Gastroesophageal sphincter (tissue), 4 donors: ENCODE data around the gene FBXO4. TPM values are rescaled to one million over a fixed set of nuclear protein-coding genes. Genes with fewer than 3 reads are reported as not detected.

Experiments
- ATAC-seq: fragments of 150-250 bp; one replicate; pipeline ENCODE4 v1.9.1; 2016; ENCODE audit warnings: mild to moderate bottlenecking, moderate library complexity
- H3K27ac ChIP-seq, 4 donors: fragments of 200-600 bp; sonication (generic) in 3 of 4; 1 replicate in 3 of 4; 2 replicates in 1 of 4; pipeline ENCODE4 v1.5.1; 2016 to 2019
- H3K27me3 ChIP-seq: fragments of 200-600 bp; sonication (generic); one replicate; pipeline ENCODE4 v1.5.1; 2019
- H3K36me3 ChIP-seq, 2 donors: fragments of 200-600 bp; sonication (generic); one replicate each; pipeline ENCODE4 v1.5.1; 2019; ENCODE audit warnings: control low read depth in 1 of 2
- H3K4me1 ChIP-seq, 3 donors: fragments of 200-600 bp; sonication (generic); 1 replicate in 2 of 3; 2 replicates in 1 of 3; pipeline ENCODE4 v1.5.1; 2016 to 2019; ENCODE audit warnings: control low read depth in 2 of 3
- H3K4me3 ChIP-seq, 2 donors: fragments of 200-600 bp; sonication (generic); one replicate each; pipeline ENCODE4 v1.5.1; 2019; ENCODE audit warnings: mild to moderate bottlenecking in 1 of 2, moderate library complexity in 1 of 2
- H3K9me3 ChIP-seq, 3 donors: fragments of 200-600 bp; sonication (generic); one replicate each; pipeline ENCODE4 v1.5.1; 2017 to 2019; ENCODE audit warnings: control low read depth in 2 of 3
- EP300 ChIP-seq: sonication (generic); formaldehyde crosslinking; IDR thresholded peaks from one replicate; pipeline ENCODE4 v1.6.1; 2017; ENCODE audit warnings: antibody characterized with exemption, mild to moderate bottlenecking
- POLR2A ChIP-seq, 2 donors: fragments of 450-650 bp; IDR thresholded peaks; one replicate each; pipeline ENCODE4 v1.6.1; 2017; ENCODE audit warnings: antibody characterized with exemption in 2 of 2, mild to moderate bottlenecking in 2 of 2, moderate library complexity in 1 of 2
- POLR2AphosphoS5 ChIP-seq: sonication (generic); formaldehyde crosslinking; IDR thresholded peaks from one replicate; pipeline ENCODE4 v1.6.1; 2017; ENCODE audit warnings: antibody characterized with exemption
- WGBS, 2 donors: methylation state at CpG; one replicate each; pipeline ENCODE4 v1.1.5; 2018; ENCODE audit warnings: low coverage in 1 of 2; 5-methylcytosine and 5-hydroxymethylcytosine counted together
- total RNA-seq, 4 donors: library from RNA; depleted of rRNA; stranded (reverse); fragments of >200 nt; gene quantifications; one replicate each; pipeline ENCODE4 v1.1.0, GENCODE V29; 2016
- TF ChIP-seq, protein P1 (sequence below), 4 experiments: fragments of 200-600 bp in 2 of 4; fragments of 450-650 bp in 2 of 4; sonication (generic) in 1 of 4; IDR thresholded peaks; one replicate each; pipeline ENCODE4 v1.5.1; 2017 to 2019; ENCODE audit warnings: antibody characterized with exemption in 4 of 4, mild to moderate bottlenecking in 2 of 4, moderate library complexity in 2 of 4

Gene FBXO4
- total RNA-seq, 4 donors from 2014 or later, result 6.3 to 9.6 (median 7.9) TPM

- ATAC-seq, result no peak
- Histone ChIP-seq H3K4me3 (no peak overlapping the region), H3K27me3 (no peaks in the 10 kb centered on the region), H3K9me3 (peaks cover 0 to 43% (median 0%) of the 10 kb centered on the region in 3 donors), H3K27ac (no peak overlapping the region), H3K36me3 (no peaks in the 10 kb centered on the region), H3K4me1 (no peaks in the 10 kb centered on the region)
- TF ChIP-seq POLR2A (IDR thresholded peaks at IDR 0.05) (no peak), POLR2AphosphoS5 (no peak), EP300 (no peak)
- TF ChIP-seq, protein P1, sequence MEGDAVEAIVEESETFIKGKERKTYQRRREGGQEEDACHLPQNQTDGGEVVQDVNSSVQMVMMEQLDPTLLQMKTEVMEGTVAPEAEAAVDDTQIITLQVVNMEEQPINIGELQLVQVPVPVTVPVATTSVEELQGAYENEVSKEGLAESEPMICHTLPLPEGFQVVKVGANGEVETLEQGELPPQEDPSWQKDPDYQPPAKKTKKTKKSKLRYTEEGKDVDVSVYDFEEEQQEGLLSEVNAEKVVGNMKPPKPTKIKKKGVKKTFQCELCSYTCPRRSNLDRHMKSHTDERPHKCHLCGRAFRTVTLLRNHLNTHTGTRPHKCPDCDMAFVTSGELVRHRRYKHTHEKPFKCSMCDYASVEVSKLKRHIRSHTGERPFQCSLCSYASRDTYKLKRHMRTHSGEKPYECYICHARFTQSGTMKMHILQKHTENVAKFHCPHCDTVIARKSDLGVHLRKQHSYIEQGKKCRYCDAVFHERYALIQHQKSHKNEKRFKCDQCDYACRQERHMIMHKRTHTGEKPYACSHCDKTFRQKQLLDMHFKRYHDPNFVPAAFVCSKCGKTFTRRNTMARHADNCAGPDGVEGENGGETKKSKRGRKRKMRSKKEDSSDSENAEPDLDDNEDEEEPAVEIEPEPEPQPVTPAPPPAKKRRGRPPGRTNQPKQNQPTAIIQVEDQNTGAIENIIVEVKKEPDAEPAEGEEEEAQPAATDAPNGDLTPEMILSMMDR (IDR thresholded peaks at IDR 0.05), result no peak
- 86 to 92% methylated on average over 1 of the region's 1 CpG for WGBS, 2 donors
These were observed 36.7 kb downstream of the FBXO4 start for GRCh38 chr5:41961736-41962135.

DNA sequence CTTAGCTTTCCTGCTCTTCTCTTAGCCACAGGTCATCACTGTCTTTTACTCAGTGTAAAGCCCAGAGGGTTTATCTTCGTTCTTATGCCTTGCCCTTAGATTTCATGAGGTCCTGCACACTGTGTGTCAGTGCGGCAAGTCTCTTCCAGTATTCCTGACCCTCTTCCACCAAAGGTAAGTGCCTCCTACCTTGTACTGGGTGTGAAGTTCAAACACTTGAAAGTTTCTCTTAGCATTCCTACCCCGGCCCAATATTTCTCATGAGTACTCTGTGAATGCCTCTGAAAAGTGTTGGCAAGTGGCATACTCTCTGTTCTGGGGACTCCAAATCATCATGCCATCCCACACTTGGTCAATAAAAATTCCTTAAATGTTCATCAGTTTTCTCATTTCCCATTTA is 37.4 kb downstream of the FBXO4 start:
- WGBS, 2 donors, result 78 to 83% methylated on average over 2 to 3 of the region's 3 CpGs
- Histone ChIP-seq H3K27ac (no peak overlapping the region), H3K27me3 (no peaks in the 10 kb centered on the region), H3K4me3 (no peak overlapping the region), H3K9me3 (peaks cover 0 to 38% (median 0%) of the 10 kb centered on the region in 3 donors), H3K4me1 (no peaks in the 10 kb centered on the region), H3K36me3 (no peaks in the 10 kb centered on the region)
- ATAC-seq, result no peak
- TF ChIP-seq EP300 (no peak), POLR2A (IDR thresholded peaks at IDR 0.05) (no peak), POLR2AphosphoS5 (no peak)
- TF ChIP-seq, protein P1 (IDR thresholded peaks at IDR 0.05), result no peak

DNA sequence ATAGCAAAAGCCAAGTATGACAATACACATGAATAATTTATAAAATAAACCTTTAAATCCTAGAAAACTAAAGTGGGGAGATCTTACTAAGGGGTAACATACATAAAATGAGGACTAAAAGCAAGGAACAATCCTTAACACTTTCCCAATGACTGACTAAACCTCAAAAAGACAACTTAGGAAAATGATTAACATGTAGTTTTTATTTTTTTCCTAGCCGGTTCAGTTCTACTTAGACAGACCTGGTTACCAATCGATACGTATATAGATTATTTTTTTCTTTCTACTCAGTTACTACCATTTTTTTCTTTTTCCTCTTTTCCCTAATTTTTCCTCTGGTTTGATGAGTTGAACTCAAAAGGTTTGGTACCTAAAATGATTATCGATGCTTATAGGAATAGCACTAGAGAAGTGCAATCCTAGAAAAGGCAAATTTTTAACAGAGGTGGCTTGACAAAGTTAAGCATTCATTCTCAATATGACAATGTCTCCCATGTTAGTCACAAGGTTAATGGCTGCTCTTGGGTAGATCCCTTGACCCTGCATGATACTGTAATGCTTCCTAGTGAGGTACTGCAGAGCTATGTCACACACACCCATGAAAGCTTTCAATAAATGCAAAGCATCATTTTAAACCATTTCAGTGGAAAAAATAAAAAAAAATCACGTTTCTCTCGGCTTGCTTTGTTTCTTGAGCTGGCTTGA is 41.5 kb downstream of the FBXO4 start:
- Histone ChIP-seq H3K4me3 (no peak overlapping the region), H3K4me1 (no peaks in the 10 kb centered on the region), H3K36me3 (no peaks in the 10 kb centered on the region), H3K27me3 (no peaks in the 10 kb centered on the region), H3K9me3 (peaks cover 0 to 17% (median 0%) of the 10 kb centered on the region in 3 donors), H3K27ac (no peak overlapping the region)
- TF ChIP-seq, protein P1 (IDR thresholded peaks at IDR 0.05), result no peak
- TF ChIP-seq POLR2A (IDR thresholded peaks at IDR 0.05), result no peak
- no peak for ATAC-seq
- WGBS, 2 donors, result 72 to 89% methylated on average over 6 of the region's 6 CpGs

- Histone ChIP-seq H3K4me1 (no peaks in the 10 kb centered on the region), H3K27ac (no peak overlapping the region), H3K9me3 (peaks cover 0 to 14% (median 0%) of the 10 kb centered on the region in 3 donors), H3K27me3 (no peaks in the 10 kb centered on the region), H3K4me3 (no peak overlapping the region), H3K36me3 (no peaks in the 10 kb centered on the region)
- TF ChIP-seq EP300, result no peak
- TF ChIP-seq POLR2A (IDR thresholded peaks at IDR 0.05), result no peak
- TF ChIP-seq, protein P1 (IDR thresholded peaks at IDR 0.05), result no peak
- no peak for TF ChIP-seq POLR2AphosphoS5
- ATAC-seq, result no peak
- WGBS, 2 donors, result 77 to 80% methylated on average over 2 to 3 of the region's 3 CpGs
These were observed 42.3 kb downstream of the FBXO4 start for GRCh38 chr5:41967401-41967800.

- no peaks in the 10 kb centered on the region for H3K4me1 ChIP-seq
These were observed 43.2 kb downstream of the FBXO4 start for GRCh38 chr5:41968153-41968723.

More at GRCh38 chr5:41968153-41968723, 43.2 kb downstream of the FBXO4 start:
- H3K27me3 ChIP-seq, result no peaks in the 10 kb centered on the region
- peaks cover 0 to 14% (median 0%) of the 10 kb centered on the region in 3 donors for H3K9me3 ChIP-seq
- H3K36me3 ChIP-seq, result no peaks in the 10 kb centered on the region
- no peak for TF ChIP-seq POLR2AphosphoS5
- TF ChIP-seq POLR2A (IDR thresholded peaks at IDR 0.05), result no peak
- TF ChIP-seq EP300, result no peak
- TF ChIP-seq, protein P1 (IDR thresholded peaks at IDR 0.05), result no peak
- H3K27ac ChIP-seq, result no peak overlapping the region
- no peak overlapping the region for H3K4me3 ChIP-seq
- ATAC-seq, result no peak
- WGBS, 2 donors, result 74 to 91% methylated on average over 4 to 22 of the region's 22 CpGs
